ENCODE measurements around the gene TBXA2R.

GRCh38 chr19:3618144-3618810 lies 11.6 kb upstream of the TBXA2R start:
- TF ChIP-seq, protein P1, sequence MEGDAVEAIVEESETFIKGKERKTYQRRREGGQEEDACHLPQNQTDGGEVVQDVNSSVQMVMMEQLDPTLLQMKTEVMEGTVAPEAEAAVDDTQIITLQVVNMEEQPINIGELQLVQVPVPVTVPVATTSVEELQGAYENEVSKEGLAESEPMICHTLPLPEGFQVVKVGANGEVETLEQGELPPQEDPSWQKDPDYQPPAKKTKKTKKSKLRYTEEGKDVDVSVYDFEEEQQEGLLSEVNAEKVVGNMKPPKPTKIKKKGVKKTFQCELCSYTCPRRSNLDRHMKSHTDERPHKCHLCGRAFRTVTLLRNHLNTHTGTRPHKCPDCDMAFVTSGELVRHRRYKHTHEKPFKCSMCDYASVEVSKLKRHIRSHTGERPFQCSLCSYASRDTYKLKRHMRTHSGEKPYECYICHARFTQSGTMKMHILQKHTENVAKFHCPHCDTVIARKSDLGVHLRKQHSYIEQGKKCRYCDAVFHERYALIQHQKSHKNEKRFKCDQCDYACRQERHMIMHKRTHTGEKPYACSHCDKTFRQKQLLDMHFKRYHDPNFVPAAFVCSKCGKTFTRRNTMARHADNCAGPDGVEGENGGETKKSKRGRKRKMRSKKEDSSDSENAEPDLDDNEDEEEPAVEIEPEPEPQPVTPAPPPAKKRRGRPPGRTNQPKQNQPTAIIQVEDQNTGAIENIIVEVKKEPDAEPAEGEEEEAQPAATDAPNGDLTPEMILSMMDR (IDR thresholded peaks at IDR 0.05; ENCODE audit: low read depth, low read length, missing input control), result peak; percentile 63
- TF ChIP-seq MAX (IDR thresholded peaks at IDR 0.05) (no peak), YY1 (IDR thresholded peaks at IDR 0.05) (no peak), JUND (IDR thresholded peaks at IDR 0.05) (no peak), TAF1 (conservative IDR thresholded peaks at IDR 0.05) (no peak), SP1 (IDR thresholded peaks at IDR 0.05) (no peak), HNF4G (IDR thresholded peaks at IDR 0.05) (no peak), EGR1 (IDR thresholded peaks at IDR 0.05; ENCODE audit: low read depth in 2 of 2) (no peak), REST (IDR thresholded peaks at IDR 0.05) (no peak)

Data from liver (tissue), 3 donors.